Naive thymus-derived CD4-positive, alpha-beta T cell (primary cell): ENCODE results near the gene ZDHHC13. TPM values are rescaled to one million over a fixed set of nuclear protein-coding genes. Genes with fewer than 3 reads are reported as not detected.

ENCODE experiments used
- ATAC-seq: fragments of 150-1000 bp; cut with Tn5 transposase; 2 replicates; pipeline ENCODE4 v1.10.0; 2021; ENCODE audit warnings: mild to moderate bottlenecking, moderate library complexity
- CTCF ChIA-PET: fragments of 350-600 bp; sonication (Branson Sonifier 250); formaldehyde crosslinking; loops from one replicate; lab custom pipeline; 2021; ENCODE audit warnings: antibody characterized with exemption; lab: Charles Lee
- POLR2A ChIA-PET: fragments of 350-600 bp; sonication (Branson Sonifier 250); formaldehyde crosslinking; loops from one replicate; lab custom pipeline; 2021; ENCODE audit warnings: antibody characterized with exemption, inconsistent platforms; lab: Charles Lee
- DNase-seq, 9 donors: peaks; one replicate each; pipeline versions ENCODE4 v3.0.0 to v3.0.0-alpha.2; 2020 to 2022; ENCODE audit warnings: mixed read lengths in 1 of 9
- H3K27ac ChIP-seq: one replicate; pipeline ENCODE4 v1.7.0; 2013; ENCODE audit warnings: mild to moderate bottlenecking, low read depth, low read length, moderate library complexity
- H3K27me3 ChIP-seq, 2 donors: one replicate each; pipeline ENCODE4 v1.7.0; 2013; ENCODE audit warnings: low read length in 2 of 2, mild to moderate bottlenecking in 2 of 2, moderate library complexity in 2 of 2; ENCODE audit not compliant: control insufficient read depth in 2 of 2, insufficient read depth in 2 of 2
- H3K36me3 ChIP-seq, 3 experiments: 1 replicate in 2 of 3; 2 replicates in 1 of 3; pipeline ENCODE4 v1.7.0; 2013; ENCODE audit warnings: low read length in 3 of 3, mild to moderate bottlenecking in 3 of 3, moderate library complexity in 1 of 3; ENCODE audit not compliant: insufficient read depth in 3 of 3, control insufficient read depth in 2 of 3
- H3K4me1 ChIP-seq, 2 donors: one replicate each; pipeline ENCODE4 v1.7.0; 2013; ENCODE audit warnings: low read length in 2 of 2, mild to moderate bottlenecking in 2 of 2, moderate library complexity in 1 of 2; ENCODE audit not compliant: control insufficient read depth in 2 of 2, insufficient read depth in 2 of 2
- H3K4me3 ChIP-seq: 2 replicates; pipeline ENCODE4 v1.7.0; 2013; ENCODE audit warnings: mild to moderate bottlenecking, low read length
- H3K9me3 ChIP-seq, 3 experiments: 1 replicate in 2 of 3; 2 replicates in 1 of 3; pipeline ENCODE4 v1.7.0; 2013; ENCODE audit warnings: low read length in 3 of 3; ENCODE audit not compliant: control insufficient read depth in 2 of 3
- H3K27ac Mint-ChIP-seq, 9 donors: one replicate each; pipeline ENCODE4 v1.8.0; 2020 to 2022; ENCODE audit warnings: mixed read lengths in 9 of 9, mild to moderate bottlenecking in 8 of 9, moderate library complexity in 5 of 9, inconsistent platforms in 2 of 9
- H3K27me3 Mint-ChIP-seq, 5 donors: one replicate each; pipeline ENCODE4 v1.8.0; 2021 to 2022; ENCODE audit warnings: mixed read lengths in 5 of 5, mild to moderate bottlenecking in 1 of 5
- H3K36me3 Mint-ChIP-seq, 5 donors: one replicate each; pipeline ENCODE4 v1.8.0; 2020 to 2022; ENCODE audit warnings: mixed read lengths in 5 of 5, mild to moderate bottlenecking in 3 of 5, inconsistent platforms in 1 of 5
- H3K4me1 Mint-ChIP-seq, 7 donors: one replicate each; pipeline ENCODE4 v1.8.0; 2020 to 2022; ENCODE audit warnings: mixed read lengths in 7 of 7, mild to moderate bottlenecking in 3 of 7, inconsistent platforms in 1 of 7
- H3K4me3 Mint-ChIP-seq, 10 donors: one replicate each; pipeline ENCODE4 v1.8.0; 2020 to 2022; ENCODE audit warnings: mild to moderate bottlenecking in 10 of 10, mixed read lengths in 10 of 10, moderate library complexity in 6 of 10, inconsistent platforms in 2 of 10
- H3K9me3 Mint-ChIP-seq, 11 donors: one replicate each; pipeline ENCODE4 v1.8.0; 2020 to 2022; ENCODE audit warnings: mixed read lengths in 11 of 11, mild to moderate bottlenecking in 4 of 11, inconsistent platforms in 1 of 11, moderate library complexity in 1 of 11
- intact Hi-C, 2 donors: fragments of 100-400 bp; cut with micrococcal nuclease; formaldehyde crosslinking; loops; one replicate each; pipeline ENCODE4 v1.15.1; 2023
- polyA plus RNA-seq, 2 donors: library from polyadenylated mRNA; unstranded; fragments of 300-500 nt; fragmentation: Illumina TruSeq; gene quantifications; one replicate each; pipeline ENCODE4 v1.2.3, GENCODE V29; 2021
- total RNA-seq, 6 experiments: library from RNA in 5 of 6; stranded (reverse) in 5 of 6; gene quantifications; 1 replicate in 5 of 6; 2 replicates in 1 of 6; pipeline ENCODE4 v1.2.3 and lab custom pipeline; 2021 to 2026

ZDHHC13 gene
- total and polyA plus RNA-seq, 7 experiments from 2014 or later = 6.8 to 21.3 (median 10.2) TPM

GRCh38 chr11:19218216-19218615, 101.2 kb downstream of the ZDHHC13 start:
- no peak overlapping the region for H3K27ac Mint-ChIP-seq
- Histone ChIP-seq H3K36me3 (no peaks in the 10 kb centered on the region), H3K4me1 (no peaks in the 10 kb centered on the region), H3K4me3 (no peak overlapping the region), H3K27ac (no peak overlapping the region), H3K9me3 (no peaks in the 10 kb centered on the region), H3K27me3 (no peaks in the 10 kb centered on the region)
- H3K4me3 Mint-ChIP-seq = no peak overlapping the region
- ATAC-seq = no peak
- POLR2A ChIA-PET = no interaction called here
- H3K4me1 Mint-ChIP-seq = no peaks in the 10 kb centered on the region
- H3K9me3 Mint-ChIP-seq = peaks cover 0 to 2% (median 0%) of the 10 kb centered on the region in 11 donors
- peaks cover 0 to 10% (median 0%) of the 10 kb centered on the region in 5 donors for H3K36me3 Mint-ChIP-seq
- CTCF ChIA-PET = no interaction called here
- no peak for DNase-seq
- peaks cover 0 to 29% (median 11%) of the 10 kb centered on the region in 5 donors for H3K27me3 Mint-ChIP-seq
- intact Hi-C loops = no loop called here

DNA sequence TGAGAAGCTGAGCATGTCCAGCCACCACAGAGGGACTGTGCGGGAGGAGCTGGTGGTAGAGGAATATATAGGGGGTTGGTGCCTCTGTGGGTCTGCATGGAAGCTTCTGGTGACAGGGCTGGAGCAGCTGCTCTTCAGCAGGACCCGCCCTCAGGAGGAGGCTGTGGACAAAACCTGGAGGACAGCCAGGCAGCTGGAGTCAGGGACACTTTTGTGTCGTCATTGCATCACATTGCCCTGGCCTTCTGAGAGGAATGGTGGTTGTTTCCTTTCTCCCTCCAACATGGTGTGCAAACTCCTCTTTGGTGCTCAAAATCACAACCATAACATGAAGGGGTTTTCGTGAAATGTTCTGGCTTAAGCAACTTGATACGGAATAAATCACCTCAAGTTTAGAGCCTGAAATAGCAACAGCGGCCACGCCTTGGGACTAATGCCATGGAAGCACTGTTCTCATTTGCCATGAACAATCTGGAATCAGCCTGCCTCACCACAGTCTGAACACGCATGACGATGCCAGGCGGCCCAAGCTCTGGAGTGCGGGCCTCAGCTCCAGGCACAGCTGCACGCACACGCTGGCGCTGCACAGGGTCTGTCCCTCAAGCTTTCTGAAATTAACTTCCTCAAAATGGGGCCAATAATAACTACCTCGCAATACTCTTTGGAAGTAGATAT, 102.0 kb downstream of the ZDHHC13 start:
- Histone ChIP-seq H3K4me1 (no peaks in the 10 kb centered on the region), H3K27ac (no peak overlapping the region), H3K4me3 (no peak overlapping the region), H3K36me3 (no peaks in the 10 kb centered on the region), H3K9me3 (no peaks in the 10 kb centered on the region), H3K27me3 (no peaks in the 10 kb centered on the region)
- DNase-seq = no peak
- POLR2A ChIA-PET = no interaction called here
- H3K4me3 Mint-ChIP-seq = no peak overlapping the region
- ATAC-seq = no peak
- H3K4me1 Mint-ChIP-seq = no peaks in the 10 kb centered on the region
- H3K27ac Mint-ChIP-seq = no peak overlapping the region
- CTCF ChIA-PET = no interaction called here
- H3K36me3 Mint-ChIP-seq = peaks cover 0 to 15% (median 0%) of the 10 kb centered on the region in 5 donors
- peaks cover 0 to 2% (median 0%) of the 10 kb centered on the region in 11 donors for H3K9me3 Mint-ChIP-seq
- intact Hi-C loops = no loop called here
- peaks cover 0 to 22% (median 9%) of the 10 kb centered on the region in 5 donors for H3K27me3 Mint-ChIP-seq

GRCh38 chr11:19220903-19221724, 104.1 kb downstream of the ZDHHC13 start:
- no peak overlapping the region for H3K4me3 ChIP-seq
- no peaks in the 10 kb centered on the region for H3K36me3 ChIP-seq
- Mint-ChIP-seq H3K27ac (no peak overlapping the region), H3K4me1 (no peaks in the 10 kb centered on the region), H3K27me3 (peaks cover 0 to 5% (median 4%) of the 10 kb centered on the region in 5 donors), H3K36me3 (peaks cover 0 to 34% (median 0%) of the 10 kb centered on the region in 5 donors), H3K9me3 (peaks cover 0 to 2% (median 0%) of the 10 kb centered on the region in 11 donors), H3K4me3 (no peak overlapping the region)
- H3K4me1 ChIP-seq = no peaks in the 10 kb centered on the region
- H3K27me3 ChIP-seq = no peaks in the 10 kb centered on the region
- no peak overlapping the region for H3K27ac ChIP-seq
- ATAC-seq (no peak), DNase-seq (no peak)
- intact Hi-C loops = no loop called here
- ChIA-PET POLR2A (no interaction called here), CTCF (no interaction called here)
- no peaks in the 10 kb centered on the region for H3K9me3 ChIP-seq

DNA sequence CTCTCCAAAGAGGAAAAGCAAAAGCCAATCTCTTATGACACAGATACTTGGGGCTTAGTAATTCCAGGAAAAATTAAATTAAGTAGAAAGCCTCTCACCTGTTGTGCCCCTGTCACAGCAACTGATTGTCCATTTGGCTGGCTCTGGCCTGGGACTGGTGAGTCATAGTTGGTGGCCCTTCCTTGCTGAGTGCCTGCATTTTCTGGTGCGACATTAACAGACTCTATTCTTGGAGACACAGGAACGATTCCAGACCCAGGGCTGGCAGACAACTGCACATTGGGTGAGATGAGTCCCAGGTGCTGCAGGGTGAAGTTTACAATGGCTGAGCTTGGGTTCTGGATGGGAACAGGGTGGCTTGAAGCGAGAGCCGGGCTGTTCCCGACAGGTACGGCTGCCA, 108.2 kb downstream of the ZDHHC13 start:
- no peaks in the 10 kb centered on the region for H3K36me3 ChIP-seq
- CTCF ChIA-PET = no interaction called here
- intact Hi-C loops = no loop called here
- Mint-ChIP-seq H3K27ac (no peak overlapping the region), H3K9me3 (no peaks in the 10 kb centered on the region), H3K27me3 (peaks cover 0 to 11% (median 0%) of the 10 kb centered on the region in 5 donors), H3K36me3 (peaks cover 0 to 41% (median 0%) of the 10 kb centered on the region in 5 donors), H3K4me3 (no peak overlapping the region), H3K4me1 (peaks cover 0 to 7% (median 0%) of the 10 kb centered on the region in 7 donors)
- no peaks in the 10 kb centered on the region for H3K4me1 ChIP-seq
- H3K27ac ChIP-seq = no peak overlapping the region
- no peaks in the 10 kb centered on the region for H3K27me3 ChIP-seq
- no peak overlapping the region for H3K4me3 ChIP-seq
- DNase-seq = no peak
- no peaks in the 10 kb centered on the region for H3K9me3 ChIP-seq
- no peak for ATAC-seq
- POLR2A ChIA-PET = no interaction called here

DNA sequence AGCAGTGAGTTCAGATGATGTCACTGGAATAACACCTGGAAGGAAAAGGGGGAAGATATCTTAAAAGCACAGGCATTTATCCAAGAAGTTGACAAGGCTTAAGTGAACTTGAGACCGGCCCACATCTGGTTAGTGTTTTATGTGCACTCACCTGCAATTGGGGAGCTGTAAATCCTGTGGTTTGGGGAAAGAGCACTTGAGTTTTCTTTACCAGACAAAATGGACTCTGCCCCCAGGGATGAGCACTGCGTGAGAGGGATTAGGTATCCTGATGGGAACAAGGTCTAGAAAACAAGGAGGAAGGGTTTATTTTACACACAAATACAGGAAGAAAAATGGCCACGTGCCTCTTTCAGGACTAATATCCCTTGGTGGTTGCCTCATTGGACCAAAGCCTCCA, 108.6 kb downstream of the ZDHHC13 start:
- no peak for ATAC-seq
- no peaks in the 10 kb centered on the region for H3K4me1 ChIP-seq
- H3K9me3 ChIP-seq = no peaks in the 10 kb centered on the region
- Mint-ChIP-seq H3K27ac (no peak overlapping the region), H3K27me3 (peaks cover 0 to 11% (median 0%) of the 10 kb centered on the region in 5 donors), H3K4me1 (peaks cover 0 to 11% (median 0%) of the 10 kb centered on the region in 7 donors), H3K36me3 (peaks cover 0 to 43% (median 0%) of the 10 kb centered on the region in 5 donors), H3K9me3 (no peaks in the 10 kb centered on the region), H3K4me3 (no peak overlapping the region)
- no peak overlapping the region for H3K27ac ChIP-seq
- CTCF ChIA-PET = no interaction called here
- POLR2A ChIA-PET = no interaction called here
- H3K27me3 ChIP-seq = no peaks in the 10 kb centered on the region
- DNase-seq = no peak
- intact Hi-C loops = no loop called here
- H3K36me3 ChIP-seq = no peaks in the 10 kb centered on the region
- no peak overlapping the region for H3K4me3 ChIP-seq
